ENCODE data around the gene PGGHG. TPM values are rescaled to one million over a fixed set of nuclear protein-coding genes. Genes with fewer than 3 reads are reported as not detected.

Gene PGGHG
- total RNA-seq, 1 donor from 2014 or later = 46.7 TPM

DNA sequence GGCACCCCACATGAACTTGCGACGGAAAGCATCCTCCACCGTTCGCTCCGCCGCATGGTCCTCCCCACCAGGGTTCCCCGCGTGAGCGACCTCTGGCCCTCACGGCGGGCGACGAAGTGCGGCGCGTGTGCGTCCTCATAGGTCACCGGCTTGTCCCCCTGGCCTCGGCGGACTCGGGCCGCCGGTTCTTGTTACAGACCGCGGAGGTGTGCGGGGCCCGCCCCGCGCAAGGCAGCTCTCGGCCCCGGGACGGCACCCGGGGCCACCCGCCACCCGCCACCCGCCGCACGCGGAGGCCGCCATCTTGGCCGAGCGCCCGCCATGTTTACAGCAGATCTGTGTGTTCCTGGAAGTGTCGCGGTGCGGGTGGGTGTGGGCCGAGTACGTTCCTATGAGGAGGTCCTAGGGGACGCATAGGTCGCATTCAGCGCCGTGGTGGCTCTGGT is 15.2 kb downstream of the PGGHG start:
- Histone ChIP-seq H3K4me1 (peaks cover 21% of the 10 kb centered on the region), H3K36me3 (no peaks in the 10 kb centered on the region), H3K27me3 (peaks cover 8% of the 10 kb centered on the region), H3K27ac (no peak overlapping the region), H3K9me3 (no peaks in the 10 kb centered on the region), H3K4me3 (no peak overlapping the region)
- no peak for TF ChIP-seq POLR2AphosphoS5 (IDR thresholded peaks at IDR 0.05; ENCODE audit: insufficient read depth in 1 of 2, low read depth in 1 of 2)
- TF ChIP-seq POLR2A (IDR thresholded peaks at IDR 0.05) = no peak
- TF ChIP-seq, protein P1, sequence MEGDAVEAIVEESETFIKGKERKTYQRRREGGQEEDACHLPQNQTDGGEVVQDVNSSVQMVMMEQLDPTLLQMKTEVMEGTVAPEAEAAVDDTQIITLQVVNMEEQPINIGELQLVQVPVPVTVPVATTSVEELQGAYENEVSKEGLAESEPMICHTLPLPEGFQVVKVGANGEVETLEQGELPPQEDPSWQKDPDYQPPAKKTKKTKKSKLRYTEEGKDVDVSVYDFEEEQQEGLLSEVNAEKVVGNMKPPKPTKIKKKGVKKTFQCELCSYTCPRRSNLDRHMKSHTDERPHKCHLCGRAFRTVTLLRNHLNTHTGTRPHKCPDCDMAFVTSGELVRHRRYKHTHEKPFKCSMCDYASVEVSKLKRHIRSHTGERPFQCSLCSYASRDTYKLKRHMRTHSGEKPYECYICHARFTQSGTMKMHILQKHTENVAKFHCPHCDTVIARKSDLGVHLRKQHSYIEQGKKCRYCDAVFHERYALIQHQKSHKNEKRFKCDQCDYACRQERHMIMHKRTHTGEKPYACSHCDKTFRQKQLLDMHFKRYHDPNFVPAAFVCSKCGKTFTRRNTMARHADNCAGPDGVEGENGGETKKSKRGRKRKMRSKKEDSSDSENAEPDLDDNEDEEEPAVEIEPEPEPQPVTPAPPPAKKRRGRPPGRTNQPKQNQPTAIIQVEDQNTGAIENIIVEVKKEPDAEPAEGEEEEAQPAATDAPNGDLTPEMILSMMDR (IDR thresholded peaks at IDR 0.05) = no peak
- intact Hi-C loops (cut with DNase I) = no loop called here
- DNase-seq (ENCODE audit: extremely low spot score in 2 of 2) = no peak

DNA sequence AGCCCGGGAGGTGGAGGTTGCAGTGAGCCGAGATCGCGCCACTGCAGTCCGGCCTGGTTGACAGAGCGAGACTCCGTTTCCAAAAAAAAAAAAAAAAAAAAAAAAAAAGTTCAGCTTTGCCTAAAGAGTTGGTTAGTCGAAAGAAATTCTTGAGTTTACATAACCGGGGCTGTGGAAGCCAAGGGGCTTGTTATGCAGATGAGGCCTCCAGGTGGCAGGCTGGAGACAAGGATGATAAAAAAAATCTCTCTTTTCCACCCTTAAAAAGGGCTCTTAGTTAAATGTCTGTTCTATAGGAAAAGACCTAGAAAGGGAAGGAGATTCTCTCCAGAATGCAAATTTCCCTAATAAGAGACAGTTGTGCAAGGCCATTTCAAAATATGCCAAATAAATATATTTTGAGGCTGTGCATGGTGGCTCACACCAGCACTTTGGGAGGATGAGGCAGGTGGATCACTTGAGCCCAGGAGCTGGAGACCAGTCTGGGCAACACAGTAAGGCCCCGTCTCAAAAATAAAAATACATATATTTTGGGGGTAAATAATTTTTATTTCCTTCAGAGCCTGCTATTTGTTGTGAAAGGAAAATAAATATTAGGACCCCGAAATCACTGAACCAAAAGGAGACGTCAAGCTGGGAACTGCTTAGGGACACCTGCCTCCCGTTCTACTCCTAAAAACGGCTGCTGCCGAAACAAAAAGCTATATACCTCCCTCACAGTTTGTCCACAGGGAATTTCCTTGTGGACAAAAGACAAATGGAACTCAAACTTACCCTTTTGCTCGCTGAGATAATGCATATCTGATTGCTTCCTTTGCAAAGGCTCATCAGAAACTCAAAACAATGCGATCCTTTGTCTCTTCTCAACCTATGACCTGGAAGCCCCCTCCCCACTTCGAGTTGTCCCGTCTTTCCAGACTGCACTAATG is 16.3 kb downstream of the PGGHG start:
- TF ChIP-seq, protein P1 (IDR thresholded peaks at IDR 0.05) = peak; percentile 30 to 67 (median 57)
- TF ChIP-seq POLR2A (IDR thresholded peaks at IDR 0.05) (no peak), POLR2AphosphoS5 (IDR thresholded peaks at IDR 0.05; ENCODE audit: insufficient read depth in 1 of 2, low read depth in 1 of 2) (peak in 1 of 2 donors; percentile 66)
- Histone ChIP-seq H3K9me3 (no peaks in the 10 kb centered on the region), H3K4me1 (peaks cover 22% of the 10 kb centered on the region), H3K36me3 (no peaks in the 10 kb centered on the region), H3K4me3 (no peak overlapping the region), H3K27me3 (no peaks in the 10 kb centered on the region), H3K27ac (peak overlapping the region; percentile 52)
- intact Hi-C loops (cut with DNase I) = loop anchor here (5.0 kb wide), 1 partner anchor 52 kb away; no protein-coding TSS in a partner anchor
- DNase-seq (ENCODE audit: extremely low spot score in 2 of 2) = no peak

DNA sequence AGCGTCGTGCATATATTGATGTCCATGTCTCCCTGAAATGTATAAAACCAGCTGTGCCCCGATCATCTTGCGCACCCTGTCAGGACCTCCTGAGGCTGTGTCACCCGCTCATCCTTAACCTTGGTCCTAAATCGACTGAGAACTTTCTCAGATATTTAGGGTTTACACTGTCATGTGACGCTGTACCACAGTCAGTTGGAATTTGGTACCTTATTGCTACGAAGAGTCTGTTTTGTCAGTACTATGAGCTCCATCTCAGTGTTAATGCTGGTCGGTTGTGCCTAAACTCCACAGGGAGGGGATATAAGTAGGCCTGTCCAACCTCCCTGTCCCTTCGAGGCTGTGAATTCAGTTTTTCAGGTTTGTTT is 16.9 kb downstream of the PGGHG start:
- Histone ChIP-seq H3K4me3 (no peak overlapping the region), H3K9me3 (no peaks in the 10 kb centered on the region), H3K27me3 (no peaks in the 10 kb centered on the region), H3K4me1 (peaks cover 20% of the 10 kb centered on the region), H3K36me3 (no peaks in the 10 kb centered on the region), H3K27ac (peak overlapping the region; percentile 52)
- DNase-seq (ENCODE audit: extremely low spot score in 2 of 2) = no peak
- TF ChIP-seq POLR2A (IDR thresholded peaks at IDR 0.05) (no peak), POLR2AphosphoS5 (IDR thresholded peaks at IDR 0.05; ENCODE audit: insufficient read depth in 1 of 2, low read depth in 1 of 2) (no peak)
- TF ChIP-seq, protein P1 (IDR thresholded peaks at IDR 0.05) = no peak
- intact Hi-C loops (cut with DNase I) = loop anchor here (5.0 kb wide), 1 partner anchor 51 kb away; no protein-coding TSS in a partner anchor

DNA sequence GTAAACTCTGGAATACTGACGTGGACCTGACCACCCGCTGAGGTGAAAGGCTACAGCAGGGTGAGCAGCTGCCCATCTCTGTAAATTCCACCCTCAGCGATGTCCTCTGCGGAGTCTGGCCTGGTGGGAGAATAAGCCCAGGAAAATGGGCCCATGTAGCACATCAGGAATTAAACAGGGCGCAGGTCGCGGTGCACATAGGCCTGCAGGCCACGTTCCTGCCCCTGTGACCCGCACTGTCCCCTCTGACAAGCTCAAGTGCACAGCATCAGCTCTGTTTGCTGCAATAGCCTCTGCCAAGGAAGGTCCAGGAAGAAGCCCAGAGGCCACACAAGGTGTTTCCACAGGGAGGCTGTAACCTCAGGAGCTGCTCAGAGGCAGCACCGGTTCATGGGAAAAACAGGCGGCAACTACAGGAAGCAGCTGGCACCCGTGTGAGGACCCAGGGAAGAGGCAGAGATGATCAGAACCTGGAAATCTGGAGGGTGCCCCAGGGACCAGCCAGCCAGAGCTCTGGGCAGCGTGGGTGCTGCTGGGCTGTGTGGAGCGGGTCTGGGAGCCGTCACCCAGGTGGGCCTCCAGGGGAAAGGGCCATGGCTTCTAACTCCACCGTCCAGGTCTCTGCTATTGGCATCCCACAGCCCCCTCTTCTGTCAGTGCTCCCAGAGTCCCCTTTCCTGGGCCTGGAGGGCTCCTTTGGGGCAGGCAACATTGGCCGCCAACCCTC is 17.9 kb downstream of the PGGHG start:
- no peaks in the 10 kb centered on the region for H3K36me3 ChIP-seq
- DNase-seq (ENCODE audit: extremely low spot score in 2 of 2) = no peak
- H3K27ac ChIP-seq = peak overlapping the region; percentile 52
- H3K4me3 ChIP-seq = no peak overlapping the region
- intact Hi-C loops (cut with DNase I) = loop anchor here (5.0 kb wide), 1 partner anchor 50 kb away; no protein-coding TSS in a partner anchor
- no peaks in the 10 kb centered on the region for H3K27me3 ChIP-seq
- TF ChIP-seq POLR2AphosphoS5 (IDR thresholded peaks at IDR 0.05; ENCODE audit: insufficient read depth in 1 of 2, low read depth in 1 of 2) (no peak), POLR2A (IDR thresholded peaks at IDR 0.05) (no peak)
- TF ChIP-seq, protein P1 (IDR thresholded peaks at IDR 0.05) = no peak
- H3K9me3 ChIP-seq = no peaks in the 10 kb centered on the region
- peaks cover 22% of the 10 kb centered on the region for H3K4me1 ChIP-seq
